ENCODE results near the gene CASS4.

CASS4 gene

DNA sequence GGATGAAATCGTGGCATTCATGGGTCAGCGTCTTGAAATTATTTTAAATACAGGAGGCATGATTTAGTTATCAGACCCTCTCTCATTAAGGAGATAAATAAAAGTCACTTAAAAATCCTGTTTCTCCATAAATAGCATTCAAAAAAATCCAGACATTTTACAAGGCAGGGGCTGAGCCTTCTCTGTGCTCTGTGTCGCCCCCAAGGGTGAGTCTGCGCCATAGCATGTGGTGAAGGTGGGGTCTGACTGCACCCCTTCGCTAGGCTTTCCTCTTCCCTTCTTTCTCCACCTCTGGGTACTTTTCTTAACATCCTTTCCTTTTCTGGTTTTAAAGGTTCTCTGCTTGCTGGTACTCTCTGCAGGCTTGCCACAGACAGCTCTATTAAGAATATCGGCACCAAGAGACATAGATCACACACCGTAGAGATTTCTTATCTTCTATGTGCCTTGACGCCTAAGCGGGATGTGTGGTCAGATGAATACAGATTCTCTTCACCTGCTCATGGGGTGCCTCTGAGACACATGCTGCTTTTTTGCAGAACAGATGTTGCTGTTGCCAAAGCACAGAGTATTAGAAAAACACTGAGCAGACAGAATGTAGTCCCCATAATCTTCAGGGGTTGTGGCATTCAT, 92.4 kb downstream of the CASS4 start:
- peak; percentile 45 for TF ChIP-seq CTCF (IDR thresholded peaks at IDR 0.05)

DNA sequence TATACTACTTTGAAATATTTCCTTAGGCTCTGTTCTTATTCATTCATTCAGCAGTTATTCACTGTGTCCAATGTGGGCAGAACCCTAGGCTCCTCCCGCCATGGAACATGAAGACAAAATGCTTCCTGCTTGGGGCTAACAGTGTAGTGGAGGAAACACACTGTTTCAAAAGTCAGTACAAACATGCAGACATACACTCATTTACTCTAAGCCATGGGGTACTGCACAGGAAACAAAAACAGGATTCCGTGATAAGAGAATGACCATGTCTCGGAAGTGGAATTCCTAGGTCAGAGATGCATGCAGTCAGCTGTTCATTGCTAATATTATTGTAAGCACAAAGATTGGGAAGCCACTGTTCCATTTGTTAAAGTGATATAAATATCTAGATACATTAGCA, 94.0 kb downstream of the CASS4 start:
- TF ChIP-seq CTCF (IDR thresholded peaks at IDR 0.05): no peak
